GM19438 (cell line): ENCODE results near the gene DNAH8.

Experiments used
- ATAC-seq: cut with Tn5 transposase; IDR thresholded peaks from one replicate; pipeline ENCODE4 v1.9.1; 2021; ENCODE audit warnings: low read depth; ENCODE audit not compliant: unreplicated experiment

The DNAH8 gene

GRCh38 chr6:39004801-39005200 is 289.7 kb downstream of the DNAH8 start:
- no peak for ATAC-seq

- no peak for ATAC-seq
Measured at GRCh38 chr6:39005774-39006173, 290.7 kb downstream of the DNAH8 start.

- no peak for ATAC-seq
Measured at GRCh38 chr6:39007575-39007974, 292.5 kb downstream of the DNAH8 start.

GRCh38 chr6:39008737-39009136 is 293.6 kb downstream of the DNAH8 start:
- ATAC-seq, result no peak

GRCh38 chr6:39009476-39009875 is 294.4 kb downstream of the DNAH8 start:
- no peak for ATAC-seq

- ATAC-seq, result no peak
Measured at GRCh38 chr6:39016839-39017546, 301.9 kb downstream of the DNAH8 start.

GRCh38 chr6:39017547-39017880 is 302.4 kb downstream of the DNAH8 start:
- ATAC-seq, result no peak

GRCh38 chr6:39018103-39018502 is 303.0 kb downstream of the DNAH8 start:
- no peak for ATAC-seq

GRCh38 chr6:39020136-39020535 is 305.0 kb downstream of the DNAH8 start:
- no peak for ATAC-seq

- no peak for ATAC-seq
Measured at GRCh38 chr6:39021041-39021440, 305.9 kb downstream of the DNAH8 start.

- no peak for ATAC-seq
Measured at GRCh38 chr6:39021779-39022178, 306.7 kb downstream of the DNAH8 start.

GRCh38 chr6:39026175-39026574 is 311.1 kb downstream of the DNAH8 start:
- ATAC-seq, result no peak

GRCh38 chr6:39029156-39030011 is 314.3 kb downstream of the DNAH8 start:
- no peak for ATAC-seq

GRCh38 chr6:39035681-39036080 is 320.6 kb downstream of the DNAH8 start:
- no peak for ATAC-seq

- ATAC-seq, result no peak
Measured at GRCh38 chr6:39037082-39037508, 322.0 kb downstream of the DNAH8 start.

GRCh38 chr6:39037707-39038106 is 322.6 kb downstream of the DNAH8 start:
- no peak for ATAC-seq

GRCh38 chr6:39040080-39040673 is 325.1 kb downstream of the DNAH8 start:
- ATAC-seq, result no peak

GRCh38 chr6:39041072-39041471 is 326.0 kb downstream of the DNAH8 start:
- ATAC-seq, result no peak

GRCh38 chr6:39043776-39044175 is 328.7 kb downstream of the DNAH8 start:
- no peak for ATAC-seq

GRCh38 chr6:39044181-39044580 is 329.1 kb downstream of the DNAH8 start:
- ATAC-seq, result no peak

- ATAC-seq, result no peak
Measured at GRCh38 chr6:39047434-39048327, 332.6 kb downstream of the DNAH8 start.
